ENCODE data around the gene B3GAT3.

DNA sequence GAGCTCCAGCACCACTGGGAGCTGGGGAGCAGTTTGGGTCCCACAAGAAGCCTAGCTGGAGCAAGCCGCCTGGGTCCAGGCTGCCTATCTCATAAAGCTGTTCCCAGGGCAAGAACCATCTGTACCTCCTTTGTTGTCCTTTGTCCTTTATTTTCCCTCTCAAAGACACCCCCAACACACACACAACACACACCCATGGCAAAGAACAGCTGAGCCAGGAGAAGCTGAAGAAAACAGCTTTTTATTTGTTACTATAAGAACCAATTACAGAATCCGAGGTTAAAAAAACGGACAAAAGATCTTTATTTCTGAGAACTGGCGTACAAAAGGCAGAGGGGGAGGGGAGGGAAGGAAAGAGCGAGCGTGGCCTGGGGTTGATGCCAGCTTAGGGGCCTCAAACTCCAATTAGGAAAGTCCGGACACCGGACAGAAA, 28.8 kb downstream of the B3GAT3 start:
- TF ChIP-seq, protein P1, sequence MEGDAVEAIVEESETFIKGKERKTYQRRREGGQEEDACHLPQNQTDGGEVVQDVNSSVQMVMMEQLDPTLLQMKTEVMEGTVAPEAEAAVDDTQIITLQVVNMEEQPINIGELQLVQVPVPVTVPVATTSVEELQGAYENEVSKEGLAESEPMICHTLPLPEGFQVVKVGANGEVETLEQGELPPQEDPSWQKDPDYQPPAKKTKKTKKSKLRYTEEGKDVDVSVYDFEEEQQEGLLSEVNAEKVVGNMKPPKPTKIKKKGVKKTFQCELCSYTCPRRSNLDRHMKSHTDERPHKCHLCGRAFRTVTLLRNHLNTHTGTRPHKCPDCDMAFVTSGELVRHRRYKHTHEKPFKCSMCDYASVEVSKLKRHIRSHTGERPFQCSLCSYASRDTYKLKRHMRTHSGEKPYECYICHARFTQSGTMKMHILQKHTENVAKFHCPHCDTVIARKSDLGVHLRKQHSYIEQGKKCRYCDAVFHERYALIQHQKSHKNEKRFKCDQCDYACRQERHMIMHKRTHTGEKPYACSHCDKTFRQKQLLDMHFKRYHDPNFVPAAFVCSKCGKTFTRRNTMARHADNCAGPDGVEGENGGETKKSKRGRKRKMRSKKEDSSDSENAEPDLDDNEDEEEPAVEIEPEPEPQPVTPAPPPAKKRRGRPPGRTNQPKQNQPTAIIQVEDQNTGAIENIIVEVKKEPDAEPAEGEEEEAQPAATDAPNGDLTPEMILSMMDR (IDR thresholded peaks at IDR 0.05; ENCODE audit: borderline replicate concordance, extremely low read depth, low read length, poor library complexity, severe bottlenecking): no peak
- no peak for TF ChIP-seq EZH2 (IDR thresholded peaks at IDR 0.05; ENCODE audit: borderline replicate concordance, low read depth, low read length, severe bottlenecking)

Measured in DND-41 (cell line).